Measurements from ENCODE around the gene ACTR5.
"Not testable (repeated sequence)": the region's sequence is repeated elsewhere in the genome, so short reads cannot be mapped to it uniquely, and the experiment has no call there.

Gene ACTR5

DNA sequence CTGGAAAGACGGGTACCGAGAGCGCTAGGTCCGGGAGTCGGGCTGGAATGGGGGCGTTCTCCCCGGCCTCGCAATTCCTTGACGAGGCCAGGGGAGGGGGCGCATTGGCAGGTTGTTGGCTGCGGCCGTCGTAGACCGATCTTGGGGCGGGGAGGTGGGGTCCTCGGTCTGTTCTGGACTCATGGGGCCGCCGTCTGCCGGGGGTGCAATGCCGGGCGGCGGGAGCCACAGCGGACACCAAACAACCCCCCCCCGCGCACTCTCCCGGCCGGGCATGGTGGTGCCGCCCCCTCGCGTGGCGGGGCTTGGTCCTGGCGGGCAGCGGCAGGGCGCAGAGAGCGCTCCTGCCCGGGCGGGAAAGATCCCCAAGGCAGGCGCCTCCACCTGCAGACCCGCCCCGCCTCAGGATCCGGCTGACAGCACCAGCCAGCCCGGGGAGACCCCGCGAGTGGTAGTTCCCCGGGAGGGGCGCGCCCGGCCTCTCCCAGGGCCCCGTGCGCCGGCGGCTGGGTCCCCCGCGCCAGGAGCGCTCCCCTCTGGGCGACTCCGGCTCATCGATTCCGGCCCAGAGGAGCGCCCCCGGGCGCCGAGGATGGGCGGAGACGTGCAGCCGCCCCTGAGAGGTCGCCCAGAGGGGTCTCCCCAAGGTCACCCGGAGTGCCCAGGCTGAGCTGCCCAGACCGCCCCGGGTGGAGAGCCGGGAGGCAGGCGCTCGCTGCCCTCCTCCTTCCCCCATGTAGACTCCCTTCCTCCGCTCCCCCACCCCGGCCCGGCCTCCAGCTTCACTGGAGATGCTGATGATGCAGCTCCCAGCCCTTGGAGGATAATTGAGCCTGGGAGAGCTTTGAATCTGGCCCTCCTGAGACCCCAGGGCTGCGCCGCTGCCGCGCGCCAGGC is 57.9 kb downstream of the ACTR5 start:
- peak; percentile 12 for DNase-seq

DNA sequence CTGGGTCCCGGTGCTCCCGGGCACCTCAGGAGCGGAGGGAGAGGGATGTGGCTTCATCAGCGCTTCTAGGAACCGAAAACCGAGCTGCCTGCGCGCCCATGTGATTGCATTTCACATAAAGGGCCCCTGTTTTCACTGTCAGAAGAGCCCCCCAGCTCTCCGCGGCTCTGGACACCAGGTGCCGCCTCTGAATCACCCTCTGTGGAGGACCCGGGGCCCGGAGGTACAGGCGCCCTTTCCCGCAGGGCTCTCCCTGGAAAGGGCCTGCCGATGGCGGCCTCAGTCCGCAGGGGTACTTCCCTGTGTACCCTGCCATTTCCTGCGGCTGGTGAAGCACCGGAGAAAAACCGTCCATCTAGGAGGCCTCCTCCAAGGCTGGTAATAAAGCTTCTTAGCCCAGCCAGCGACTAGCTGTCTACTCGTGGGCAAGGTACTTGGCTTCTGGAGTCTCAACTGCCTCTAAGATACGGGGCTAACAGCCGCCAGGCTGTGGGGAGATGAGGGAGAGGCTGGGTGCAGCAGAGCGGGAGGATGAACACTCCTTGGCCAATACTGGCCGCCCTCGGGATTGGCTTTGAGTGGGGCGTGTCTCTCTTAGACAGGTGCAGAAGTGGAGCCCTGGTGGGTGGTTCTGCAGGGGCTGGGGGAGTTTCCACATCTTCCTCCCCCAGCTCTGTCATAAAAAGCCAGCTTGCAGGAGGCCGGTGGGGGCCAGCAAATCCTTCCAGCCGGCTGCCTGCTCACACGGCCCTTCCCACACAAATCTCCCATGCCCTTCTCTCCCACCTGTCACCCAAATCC is 58.8 kb downstream of the ACTR5 start:
- DNase-seq, result peak; percentile 26

DNA sequence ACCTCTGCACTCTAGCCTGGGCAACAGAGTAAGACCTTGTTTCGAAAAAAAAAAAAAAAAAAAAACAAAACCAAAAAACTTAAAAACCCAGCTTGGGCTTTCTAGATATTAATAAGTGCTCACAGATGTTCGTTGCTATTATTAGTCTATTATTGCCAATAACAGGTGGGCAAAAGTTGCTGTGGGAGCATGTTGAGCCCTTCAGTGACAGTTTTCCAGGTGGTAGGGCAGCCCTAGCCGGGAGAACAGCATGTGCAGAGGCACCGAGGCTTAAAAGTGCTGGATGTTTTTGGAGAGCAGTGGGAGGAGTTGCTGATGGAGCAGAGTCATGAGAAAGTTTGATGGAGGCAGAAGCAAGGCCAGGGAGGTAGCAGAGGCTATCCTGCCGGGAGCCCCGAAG is 61.7 kb downstream of the ACTR5 start:
- DNase-seq, result no peak

DNA sequence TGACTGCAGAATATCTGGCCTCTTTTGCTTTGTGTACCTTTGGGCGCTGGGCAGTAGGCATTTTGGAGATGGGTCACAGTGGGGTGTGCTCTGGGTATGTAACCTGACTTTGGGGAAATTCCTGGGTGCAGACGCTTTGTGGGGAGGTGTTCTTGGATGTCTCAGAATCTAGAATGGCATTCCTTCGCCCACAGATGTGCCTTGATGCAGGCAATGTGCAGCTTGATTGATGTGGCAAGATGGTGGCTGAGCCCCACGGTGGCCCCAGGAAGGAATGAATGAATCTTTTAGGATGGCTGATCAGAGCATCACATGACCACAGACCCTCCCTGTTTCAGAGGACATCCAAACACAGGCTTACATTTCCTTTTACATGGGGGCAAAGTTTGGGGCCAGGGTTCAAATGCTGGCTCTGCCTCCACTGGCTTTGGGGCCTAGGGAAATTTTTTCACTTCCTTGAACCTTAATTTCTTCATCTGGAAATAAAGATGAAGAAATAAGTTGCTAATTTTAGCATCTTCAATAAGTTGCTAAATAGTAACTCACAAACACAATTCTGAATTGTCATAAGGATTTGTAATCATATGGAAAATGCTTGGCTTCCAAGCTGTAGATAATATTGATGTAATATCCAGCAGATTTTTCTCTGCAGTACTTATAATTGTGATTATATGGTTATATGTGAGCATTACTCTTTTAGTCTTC is 62.8 kb downstream of the ACTR5 start:
- DNase-seq, result no peak

DNA sequence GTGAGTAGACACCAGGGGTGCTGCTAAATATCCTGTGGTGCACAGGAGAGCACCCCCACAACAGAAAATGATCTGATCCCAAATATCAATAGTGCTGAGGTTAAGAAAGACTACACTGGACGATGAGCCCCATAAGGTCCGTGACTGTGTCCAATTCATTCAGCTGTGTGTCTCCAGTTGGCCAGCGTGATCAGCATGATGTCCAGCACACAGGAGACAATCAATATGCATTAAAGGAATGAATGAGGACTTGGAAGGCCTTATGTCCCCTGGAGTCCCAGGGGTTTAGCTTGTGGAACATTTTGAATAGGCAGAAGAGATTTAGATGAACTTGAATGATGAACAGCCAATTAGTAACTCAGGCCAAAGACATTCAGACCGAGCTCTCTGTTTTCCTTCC is 63.5 kb downstream of the ACTR5 start:
- no peak for DNase-seq

DNA sequence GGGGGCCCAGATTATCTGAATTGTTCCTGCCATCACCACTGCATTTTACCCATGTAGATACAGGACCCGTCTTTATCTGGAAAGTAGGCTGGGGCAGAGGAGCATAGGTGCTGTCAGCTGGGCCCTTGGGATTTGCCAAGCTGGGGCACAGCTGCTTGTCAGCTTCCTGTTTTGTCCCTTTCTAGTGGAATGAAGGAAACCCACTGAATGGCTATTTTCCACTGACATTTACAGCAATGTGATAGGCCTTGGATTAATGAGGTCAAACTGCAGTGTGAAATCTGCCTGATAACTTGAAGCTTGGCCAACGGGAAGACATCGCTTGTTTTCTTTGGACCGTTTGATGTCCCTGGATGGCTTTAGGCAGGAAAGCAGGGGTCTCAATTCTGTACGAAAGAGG is 63.9 kb downstream of the ACTR5 start:
- no peak for DNase-seq

DNA sequence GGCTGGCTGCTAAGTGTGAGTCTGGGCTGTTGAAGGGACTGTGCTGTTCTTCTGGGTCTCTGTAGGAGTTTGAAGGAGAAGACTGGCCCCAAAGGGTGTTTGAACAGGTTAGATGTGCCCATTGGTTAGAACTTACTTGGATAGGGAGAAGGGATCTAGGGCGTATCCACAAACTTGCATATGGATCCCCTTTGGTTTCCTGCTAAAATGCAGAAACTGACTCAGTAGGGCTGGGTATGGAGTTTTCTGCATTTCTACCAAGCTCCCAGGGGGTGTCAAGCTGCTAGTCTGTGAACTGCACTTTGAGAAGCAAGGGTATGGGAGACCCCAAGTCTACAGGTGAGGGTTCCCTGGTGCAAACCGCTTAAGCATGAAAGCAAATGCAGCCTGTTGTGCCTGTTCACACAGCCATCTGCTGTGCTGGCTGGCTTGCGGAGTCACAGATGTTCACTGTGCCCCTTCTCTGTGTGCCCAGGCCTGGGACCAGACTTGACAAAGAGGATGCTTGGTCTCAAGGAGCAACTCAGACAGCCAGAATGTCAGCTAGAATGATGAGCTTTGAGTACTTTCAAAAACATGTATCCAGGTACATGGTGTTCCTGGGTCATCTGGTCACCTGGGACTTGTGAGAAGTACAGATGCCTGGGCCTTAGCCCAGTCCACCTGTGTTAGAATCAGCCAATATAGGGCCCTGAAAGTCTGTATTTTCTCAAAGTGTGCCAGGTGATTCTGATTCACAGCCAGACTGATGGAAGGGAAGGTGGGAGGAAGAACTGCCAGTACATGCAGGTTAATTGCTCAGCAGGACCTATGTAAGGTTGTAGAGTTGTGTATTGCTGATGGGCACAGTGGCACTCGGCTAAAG is 64.7 kb downstream of the ACTR5 start:
- DNase-seq, result no peak

DNA sequence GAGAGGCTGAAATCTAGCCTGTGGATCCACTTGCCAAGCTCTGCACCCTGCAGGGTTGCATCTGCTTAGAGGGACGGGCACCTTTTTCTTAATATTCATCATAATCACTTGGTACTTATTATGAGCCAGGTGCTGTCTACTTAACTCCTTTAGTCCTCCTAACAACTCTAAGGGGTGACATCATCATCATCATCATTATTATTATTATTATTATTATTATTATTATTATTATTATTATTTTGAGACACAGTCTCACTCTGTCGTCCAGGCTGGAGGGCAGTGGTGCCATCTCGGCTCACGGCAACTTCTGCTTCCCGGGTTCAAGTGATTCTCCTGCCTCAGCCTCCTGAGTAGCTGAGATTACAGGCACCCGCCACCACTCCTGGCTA is 65.3 kb downstream of the ACTR5 start:
- not testable (repeated sequence) for DNase-seq

DNA sequence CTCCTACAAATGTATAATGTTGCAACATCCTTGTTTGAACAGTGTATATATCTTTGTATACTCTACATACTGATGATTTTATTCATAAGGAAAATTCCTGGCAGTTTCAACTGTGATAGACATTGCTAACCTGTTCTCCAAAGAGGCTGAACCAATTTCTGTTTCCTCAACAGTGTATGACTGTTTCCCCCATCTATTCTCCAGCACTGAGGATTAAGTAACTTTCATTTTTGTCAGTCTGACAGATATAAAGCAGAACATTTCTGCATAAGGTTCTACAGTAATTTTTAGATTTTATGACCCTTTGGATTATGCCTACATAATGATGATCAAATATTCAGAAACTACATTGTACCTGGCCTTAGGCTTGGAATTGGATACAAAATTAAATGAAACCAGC is 67.2 kb downstream of the ACTR5 start:
- DNase-seq, result no peak

DNA sequence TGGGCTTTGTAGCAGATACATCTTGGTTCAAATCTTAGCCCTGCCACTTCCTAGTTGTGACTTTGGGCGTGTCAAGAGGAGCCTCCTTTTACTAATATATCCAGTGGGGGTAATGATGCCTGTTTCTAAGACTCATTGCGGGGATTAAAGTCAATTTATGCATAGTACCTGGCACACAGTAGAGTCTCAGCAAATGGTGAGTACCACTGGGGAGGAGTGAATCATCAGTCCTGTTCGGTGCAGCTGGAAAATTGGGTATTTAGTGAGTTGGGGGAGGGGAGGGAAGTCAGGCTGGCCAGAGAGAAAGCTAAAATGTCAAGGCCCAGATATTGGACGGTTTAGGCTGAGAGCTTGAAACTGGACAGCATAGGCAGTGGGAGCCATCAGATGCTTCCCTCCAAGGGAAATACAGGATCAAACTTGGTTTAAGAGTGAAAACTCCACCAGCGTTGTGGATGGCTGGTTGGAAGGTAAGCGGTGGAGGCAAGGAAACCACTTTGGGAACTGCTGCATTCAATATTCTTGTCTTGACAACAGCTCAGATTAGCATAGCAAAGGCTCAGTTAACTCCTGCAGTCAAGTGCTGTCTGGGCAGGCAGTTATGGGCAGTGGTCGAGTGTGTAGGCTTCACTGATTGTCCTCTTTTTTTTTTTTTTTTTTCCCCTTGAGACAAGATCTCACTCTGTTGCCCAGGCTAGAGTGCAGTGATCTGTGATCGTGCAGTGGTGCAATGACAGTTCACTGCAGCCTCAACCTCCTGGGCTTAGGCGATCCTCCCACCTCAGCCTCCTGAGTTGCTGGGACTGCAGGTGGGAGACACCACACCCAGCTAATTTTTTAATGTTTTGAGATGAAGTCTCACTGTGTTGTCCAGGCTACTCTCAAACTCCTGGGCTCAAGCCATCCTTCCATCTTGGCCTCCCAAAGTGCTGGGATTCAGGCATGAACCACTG is 70.1 kb downstream of the ACTR5 start:
- DNase-seq, result no peak

Data from activated T-cell treated with anti-CD3 and anti-CD28 coated beads for 4 hours (primary cell).